MCF 10A (cell line): ENCODE measurements around the gene BLOC1S3. TPM values are rescaled to one million over a fixed set of nuclear protein-coding genes. Genes with fewer than 3 reads are reported as not detected.

Experiments
- Bru-seq: library from RNA; stranded (reverse); fragments of 400-500 nt; gene quantifications from one replicate; lab custom pipeline; 2021; lab: Mats Ljungman, UMichigan
- BruChase-seq, 2 experiments: library from RNA; stranded (reverse); fragments of 400-500 nt; gene quantifications; one replicate each; lab custom pipeline; 2021; lab: Mats Ljungman, UMichigan
- BruUV-seq: library from RNA; stranded (reverse); fragments of 400-500 nt; replicated peaks from 2 replicates; lab custom pipeline; 2021; lab: Mats Ljungman, UMichigan
- CTCF ChIA-PET: fragments of 300-600 bp; sonication (Branson Sonifier 250); formaldehyde crosslinking; extraction: SDS; loops from one replicate; lab custom pipeline; 2021; ENCODE audit warnings: antibody characterized with exemption, inconsistent platforms; lab: Yijun Ruan, JAX
- POLR2A ChIA-PET: fragments of 300-600, 350-650 bp; sonication (Branson Sonifier 250); formaldehyde crosslinking; extraction: SDS; loops from one replicate; lab custom pipeline; 2020; ENCODE audit warnings: antibody characterized with exemption, inconsistent platforms; lab: Yijun Ruan, JAX
- DNase-seq: peaks from one replicate; pipeline ENCODE4 v3.0.0-alpha.2; 2018; ENCODE audit not compliant: unreplicated experiment
- H3K27ac Mint-ChIP-seq: one replicate; pipeline ENCODE4 v1.8.0; 2022; ENCODE audit warnings: mild to moderate bottlenecking, low read depth, mixed read lengths; ENCODE audit not compliant: unreplicated experiment
- H3K27me3 Mint-ChIP-seq: one replicate; pipeline ENCODE4 v1.8.0; 2022; ENCODE audit warnings: mixed read lengths; ENCODE audit not compliant: insufficient read depth, unreplicated experiment
- H3K36me3 Mint-ChIP-seq: one replicate; pipeline ENCODE4 v1.8.0; 2022; ENCODE audit warnings: mild to moderate bottlenecking, moderate library complexity, mixed read lengths; ENCODE audit not compliant: insufficient read depth, unreplicated experiment
- H3K4me1 Mint-ChIP-seq: one replicate; pipeline ENCODE4 v1.8.0; 2022; ENCODE audit warnings: mixed read lengths; ENCODE audit not compliant: insufficient read depth, unreplicated experiment
- H3K4me3 Mint-ChIP-seq: one replicate; pipeline ENCODE4 v1.8.0; 2022; ENCODE audit warnings: mild to moderate bottlenecking, moderate library complexity, mixed read lengths; ENCODE audit not compliant: unreplicated experiment
- H3K9me3 Mint-ChIP-seq: one replicate; pipeline ENCODE4 v1.8.0; 2022; ENCODE audit warnings: mixed read lengths; ENCODE audit not compliant: unreplicated experiment
- intact Hi-C: fragments of 100-400 bp; cut with micrococcal nuclease; formaldehyde crosslinking; loops from 2 replicates; pipeline ENCODE4 v1.14.1; 2022
- long read RNA-seq: library from polyadenylated mRNA; stranded (forward); transcript quantifications from one replicate; pipeline ENCODE4 v2.0.0, GENCODE V29; 2022
- total RNA-seq: library from RNA; stranded (reverse); gene quantifications from 2 replicates; pipeline ENCODE4 v1.2.3, GENCODE V29; 2022
- TF ChIP-seq, protein P1 (sequence below): fragments of 200-600 bp; IDR thresholded peaks from one replicate; pipeline ENCODE4 v1.8.0; 2022; ENCODE audit warnings: antibody characterized with exemption, mild to moderate bottlenecking; ENCODE audit not compliant: unreplicated experiment

The BLOC1S3 gene, protein sequence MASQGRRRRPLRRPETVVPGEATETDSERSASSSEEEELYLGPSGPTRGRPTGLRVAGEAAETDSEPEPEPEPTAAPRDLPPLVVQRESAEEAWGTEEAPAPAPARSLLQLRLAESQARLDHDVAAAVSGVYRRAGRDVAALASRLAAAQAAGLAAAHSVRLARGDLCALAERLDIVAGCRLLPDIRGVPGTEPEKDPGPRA
- total RNA-seq (14.0 and 18.1 TPM in 2 replicates), Bru-seq, nascent RNA (percentile 74 among the genes with signal in this experiment), BruChase-seq, experiment 1, labeled RNA remaining after a 6-hour chase (percentile 72 among the genes with signal in this experiment), BruChase-seq, experiment 2, labeled RNA remaining after a 2-hour chase (percentile 92 among the genes with signal in this experiment)
- long read RNA-seq, transcript BLOC1S3-201 (2 exons, 2,601 nt): major isoform, 5 of 11 reads
- long read RNA-seq, transcript BLOC1S3-202 (1 exons, 732 nt): major isoform, 5 of 11 reads
- long read RNA-seq, partial matches to known transcripts: 0 of 11 reads
- long read RNA-seq, other reads (novel, unspliced or antisense): 1 of 11 reads

DNA sequence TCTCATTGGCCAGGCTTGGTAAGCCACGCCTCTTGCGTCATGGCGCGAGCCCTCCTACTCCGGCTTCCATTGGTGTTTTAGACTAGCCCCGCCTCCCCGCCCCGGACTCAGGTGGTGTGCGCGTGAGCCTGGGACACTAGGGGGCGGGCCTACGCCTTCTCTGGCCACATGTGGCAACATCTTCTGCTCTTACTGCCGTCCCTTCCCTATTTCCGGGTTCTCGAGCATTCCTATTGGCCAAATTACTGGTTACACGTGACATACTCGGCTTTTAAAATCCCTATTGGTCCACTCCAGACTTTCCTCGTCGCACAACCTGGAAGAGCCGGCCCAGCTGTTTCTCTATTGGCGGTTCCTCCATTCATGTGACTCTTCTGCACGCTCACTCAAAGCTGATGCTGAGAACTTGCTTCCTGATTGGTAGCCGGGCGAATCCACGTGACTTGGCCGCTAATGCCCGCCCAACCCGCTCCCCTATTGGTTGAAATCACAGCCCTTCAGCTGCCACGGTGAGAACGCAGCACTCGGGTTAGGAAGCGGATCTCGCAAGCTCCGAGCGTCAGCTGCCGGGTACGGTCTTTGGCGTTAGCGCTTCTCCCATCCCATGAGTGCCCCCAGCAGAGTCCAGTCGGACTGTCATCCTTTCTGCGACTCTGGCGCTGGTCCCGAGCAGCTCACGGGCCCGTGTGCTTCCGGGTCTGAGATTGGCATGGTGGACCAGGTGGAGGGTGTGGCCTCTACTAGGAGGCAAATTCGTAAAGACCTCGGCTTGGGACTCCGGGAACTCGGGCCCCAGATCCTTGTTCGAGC lies at the start of gene BLOC1S3:
TSS of gene BLOC1S3 (plus strand) at position 523 of the 810 bp plus-strand sequence. CDS start 513 bp downstream, outside the sequence.
- DNase-seq: peak; percentile 100
- H3K27ac Mint-ChIP-seq: peak within 1 kb of the TSS; percentile 96
- peak within 1 kb of the TSS; percentile 87 for H3K4me3 Mint-ChIP-seq
- intact Hi-C loops: loop anchor here (5.0 kb wide), 1 partner anchor 86 kb away; the partner anchor contains the start of gene PPP1R37
- CTCF ChIA-PET: interaction anchor here (0.6 to 1.7 kb wide), 13 partner anchors 9 to 452 kb away, joined by 3 to 6 read pairs (median 3); partner anchors contain the start of genes EXOC3L2 and PPP1R37
- H3K27me3 Mint-ChIP-seq: no peaks in the 10 kb centered on the region
- H3K36me3 Mint-ChIP-seq: peaks cover 4% of the 10 kb centered on the region
- no TSS peak for BruUV-seq
- no peaks in the 10 kb centered on the region for H3K9me3 Mint-ChIP-seq
- TF ChIP-seq, protein P1, sequence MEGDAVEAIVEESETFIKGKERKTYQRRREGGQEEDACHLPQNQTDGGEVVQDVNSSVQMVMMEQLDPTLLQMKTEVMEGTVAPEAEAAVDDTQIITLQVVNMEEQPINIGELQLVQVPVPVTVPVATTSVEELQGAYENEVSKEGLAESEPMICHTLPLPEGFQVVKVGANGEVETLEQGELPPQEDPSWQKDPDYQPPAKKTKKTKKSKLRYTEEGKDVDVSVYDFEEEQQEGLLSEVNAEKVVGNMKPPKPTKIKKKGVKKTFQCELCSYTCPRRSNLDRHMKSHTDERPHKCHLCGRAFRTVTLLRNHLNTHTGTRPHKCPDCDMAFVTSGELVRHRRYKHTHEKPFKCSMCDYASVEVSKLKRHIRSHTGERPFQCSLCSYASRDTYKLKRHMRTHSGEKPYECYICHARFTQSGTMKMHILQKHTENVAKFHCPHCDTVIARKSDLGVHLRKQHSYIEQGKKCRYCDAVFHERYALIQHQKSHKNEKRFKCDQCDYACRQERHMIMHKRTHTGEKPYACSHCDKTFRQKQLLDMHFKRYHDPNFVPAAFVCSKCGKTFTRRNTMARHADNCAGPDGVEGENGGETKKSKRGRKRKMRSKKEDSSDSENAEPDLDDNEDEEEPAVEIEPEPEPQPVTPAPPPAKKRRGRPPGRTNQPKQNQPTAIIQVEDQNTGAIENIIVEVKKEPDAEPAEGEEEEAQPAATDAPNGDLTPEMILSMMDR: no peak
- POLR2A ChIA-PET: interaction anchor here (0.5 to 3.1 kb wide), 38 partner anchors 9 to 514 kb away, joined by 3 to 61 read pairs (median 4); partner anchors contain the start of genes CLASRP, CLPTM1, GEMIN7 and NKPD1
- H3K4me1 Mint-ChIP-seq: peaks cover 27% of the 10 kb centered on the region

DNA sequence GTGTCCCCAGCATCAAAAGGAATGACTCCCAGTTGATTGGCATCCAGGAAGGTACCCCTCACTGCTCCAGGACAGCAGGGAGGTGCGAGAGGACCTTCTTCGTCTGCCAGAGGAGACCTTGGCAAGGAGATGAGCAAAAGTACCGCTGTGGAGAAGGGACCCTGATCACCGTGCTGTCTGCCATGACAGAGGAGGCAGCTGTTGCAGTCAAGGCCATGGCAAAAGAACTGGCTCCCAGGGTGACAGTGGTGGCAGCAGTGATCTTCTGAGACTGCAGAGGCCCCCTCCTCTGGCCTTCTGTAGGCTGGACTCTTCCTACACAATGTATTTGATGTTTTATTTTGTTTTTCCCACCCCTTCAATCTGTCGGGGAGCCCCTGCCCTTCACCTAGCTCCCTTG lies 49.8 kb upstream of the BLOC1S3 start:
- intact Hi-C loops: no loop called here
- ChIA-PET POLR2A (interaction anchor here (0.6 kb wide), 1 partner anchor 56 kb away, joined by 3 read pairs; no protein-coding TSS in a partner anchor), CTCF (interaction anchor here (0.6 kb wide), 2 partner anchors 83 to 91 kb away, joined by 3 read pairs; no protein-coding TSS in a partner anchor)
- no peaks in the 10 kb centered on the region for H3K27me3 Mint-ChIP-seq
- no peaks in the 10 kb centered on the region for H3K9me3 Mint-ChIP-seq
- no peak overlapping the region for H3K4me3 Mint-ChIP-seq
- no peak for DNase-seq
- H3K4me1 Mint-ChIP-seq: peaks cover 4% of the 10 kb centered on the region
- TF ChIP-seq, protein P1: no peak
- BruUV-seq: no TSS peak
- H3K36me3 Mint-ChIP-seq: peaks cover 7% of the 10 kb centered on the region
- H3K27ac Mint-ChIP-seq: no peak overlapping the region

DNA sequence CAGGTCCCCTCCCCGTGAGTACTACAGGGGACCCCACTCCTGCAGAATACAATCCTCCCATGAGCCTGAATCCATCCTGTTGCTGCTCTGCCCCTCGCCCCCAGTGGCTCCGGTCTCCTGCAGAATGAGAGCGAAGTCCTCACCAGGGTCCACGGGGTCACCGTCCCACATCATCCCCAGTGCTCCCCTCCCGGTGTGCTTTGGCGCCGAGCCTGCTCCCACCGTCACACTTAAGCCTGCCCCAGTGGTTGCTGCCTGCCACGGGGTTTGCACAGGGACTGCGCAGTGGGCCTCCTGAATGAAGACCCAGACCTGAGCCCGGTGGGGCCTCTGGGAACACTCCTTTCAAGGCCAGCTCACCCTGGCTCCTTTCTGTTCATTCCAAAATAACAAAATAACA lies 48.3 kb upstream of the BLOC1S3 start:
- Mint-ChIP-seq H3K4me3 (no peak overlapping the region), H3K4me1 (no peaks in the 10 kb centered on the region), H3K27ac (no peak overlapping the region), H3K9me3 (no peaks in the 10 kb centered on the region), H3K36me3 (peaks cover 12% of the 10 kb centered on the region), H3K27me3 (no peaks in the 10 kb centered on the region)
- intact Hi-C loops: no loop called here
- DNase-seq: no peak
- TF ChIP-seq, protein P1: no peak
- POLR2A ChIA-PET: no interaction called here
- BruUV-seq: no TSS peak
- CTCF ChIA-PET: no interaction called here
